Endothelial cell (in vitro differentiated cells): Measurements from ENCODE around the gene NUDCD2. TPM values are rescaled to one million over a fixed set of nuclear protein-coding genes. Genes with fewer than 3 reads are reported as not detected.

Experiments used
- DNase-seq: peaks from one replicate; pipeline ENCODE4 v3.0.0; 2021; ENCODE audit warnings: low spot score
- H3K27ac Mint-ChIP-seq: one replicate; pipeline ENCODE4 v1.8.0; 2021; ENCODE audit warnings: mixed read lengths, inconsistent platforms; ENCODE audit not compliant: unreplicated experiment
- H3K27me3 Mint-ChIP-seq: one replicate; pipeline ENCODE4 v1.8.0; 2021; ENCODE audit warnings: mild to moderate bottlenecking, moderate library complexity, mixed read lengths, inconsistent platforms; ENCODE audit not compliant: unreplicated experiment
- H3K36me3 Mint-ChIP-seq: one replicate; pipeline ENCODE4 v1.8.0; 2021; ENCODE audit warnings: mild to moderate bottlenecking, low read depth, mixed read lengths, inconsistent platforms; ENCODE audit not compliant: unreplicated experiment
- H3K4me1 Mint-ChIP-seq: one replicate; pipeline ENCODE4 v1.8.0; 2021; ENCODE audit warnings: mild to moderate bottlenecking, mixed read lengths, inconsistent platforms; ENCODE audit not compliant: unreplicated experiment
- H3K4me3 Mint-ChIP-seq: one replicate; pipeline ENCODE4 v1.8.0; 2021; ENCODE audit warnings: mild to moderate bottlenecking, mixed read lengths, inconsistent platforms; ENCODE audit not compliant: unreplicated experiment
- H3K9me3 Mint-ChIP-seq: one replicate; pipeline ENCODE4 v1.8.0; 2021; ENCODE audit warnings: mixed read lengths, inconsistent platforms; ENCODE audit not compliant: unreplicated experiment
- CTCF ChIP-seq: fragments of 200-600 bp; sonication (generic); IDR thresholded peaks from one replicate; pipeline ENCODE4 v1.5.0; 2021; ENCODE audit warnings: antibody characterized with exemption; ENCODE audit not compliant: unreplicated experiment
- total RNA-seq: library from RNA; stranded (reverse); fragmentation: NEBNext Ultra II Directional; extraction: Animal tissue kit (Norgen Biotek cat#: 25700); gene quantifications from one replicate; pipeline ENCODE4 v1.2.1, GENCODE V29; 2021; ENCODE audit not compliant: unreplicated experiment

The NUDCD2 gene
- total RNA-seq, 1 donor from 2014 or later = 19.2 TPM

GRCh38 chr5:163473635-163474243, 13.8 kb upstream of the NUDCD2 start:
- Mint-ChIP-seq H3K4me3 (no peak overlapping the region), H3K4me1 (no peaks in the 10 kb centered on the region), H3K27ac (no peak overlapping the region), H3K9me3 (no peaks in the 10 kb centered on the region), H3K27me3 (no peaks in the 10 kb centered on the region), H3K36me3 (no peaks in the 10 kb centered on the region)
- no peak for TF ChIP-seq CTCF
- DNase-seq = no peak

- Mint-ChIP-seq H3K27me3 (no peaks in the 10 kb centered on the region), H3K36me3 (no peaks in the 10 kb centered on the region), H3K4me3 (no peak overlapping the region), H3K4me1 (no peaks in the 10 kb centered on the region), H3K27ac (no peak overlapping the region), H3K9me3 (no peaks in the 10 kb centered on the region)
- no peak for TF ChIP-seq CTCF
- DNase-seq = no peak
Measured at GRCh38 chr5:163467682-163468081, 7.8 kb upstream of the NUDCD2 start.

GRCh38 chr5:163463063-163463435, 3.1 kb upstream of the NUDCD2 start:
- no peaks in the 10 kb centered on the region for H3K36me3 Mint-ChIP-seq
- no peaks in the 10 kb centered on the region for H3K27me3 Mint-ChIP-seq
- peaks cover 9% of the 10 kb centered on the region for H3K4me1 Mint-ChIP-seq
- no peak for DNase-seq
- no peaks in the 10 kb centered on the region for H3K9me3 Mint-ChIP-seq
- no peak overlapping the region for H3K27ac Mint-ChIP-seq
- H3K4me3 Mint-ChIP-seq = no peak overlapping the region
- no peak for TF ChIP-seq CTCF

- peak within 1 kb of the TSS; percentile 97 for H3K4me3 Mint-ChIP-seq
- H3K4me1 Mint-ChIP-seq = peaks cover 9% of the 10 kb centered on the region
- DNase-seq = no peak
- H3K9me3 Mint-ChIP-seq = no peaks in the 10 kb centered on the region
- no peaks in the 10 kb centered on the region for H3K36me3 Mint-ChIP-seq
- no peak for TF ChIP-seq CTCF
- H3K27me3 Mint-ChIP-seq = no peaks in the 10 kb centered on the region
- H3K27ac Mint-ChIP-seq = peak within 1 kb of the TSS; percentile 81
Measured at GRCh38 chr5:163460562-163461171, 765 bp upstream of the NUDCD2 start, which contains the start of gene HMMR. Gene HMMR, plus strand, starts transcription at chr5:163460632. Its CDS starts 61 bp downstream, at chr5:163460693.

- peaks cover 9% of the 10 kb centered on the region for H3K4me1 Mint-ChIP-seq
- peaks cover 4% of the 10 kb centered on the region for H3K9me3 Mint-ChIP-seq
- TF ChIP-seq CTCF = no peak
- DNase-seq = no peak
- peak overlapping the region; percentile 97 for H3K4me3 Mint-ChIP-seq
- peaks cover 2% of the 10 kb centered on the region for H3K27me3 Mint-ChIP-seq
- peak overlapping the region; percentile 81 for H3K27ac Mint-ChIP-seq
- H3K36me3 Mint-ChIP-seq = peaks cover 7% of the 10 kb centered on the region
Measured at GRCh38 chr5:163459462-163459818, 462 bp downstream of the NUDCD2 start.
